B cell (primary cell): ENCODE results near the gene KRT84. TPM values are rescaled to one million over a fixed set of nuclear protein-coding genes. Genes with fewer than 3 reads are reported as not detected.
"Not testable (repeated sequence)": the region's sequence is repeated elsewhere in the genome, so short reads cannot be mapped to it uniquely, and the experiment has no call there.

ENCODE experiments used
- ATAC-seq: fragments of 200-7000 bp; cut with Tn5 transposase; one replicate; pipeline ENCODE4 v1.10.0; 2021; ENCODE audit warnings: low read depth, mild to moderate bottlenecking, moderate number of reproducible peaks, moderate library complexity
- CTCF ChIA-PET: fragments of 350-600 bp; sonication (Branson Sonifier 250); formaldehyde crosslinking; loops from one replicate; lab custom pipeline; 2021; ENCODE audit warnings: antibody characterized with exemption, inconsistent platforms; lab: Charles Lee
- POLR2A ChIA-PET: fragments of 350-600 bp; sonication (Branson Sonifier 250); formaldehyde crosslinking; loops from one replicate; lab custom pipeline; 2021; ENCODE audit warnings: antibody characterized with exemption; lab: Charles Lee
- DNase-seq: peaks from one replicate; pipeline ENCODE4 v3.0.0; 2013
- H2AFZ ChIP-seq: 2 replicates; pipeline ENCODE4 v1.6.1; 2012; ENCODE audit warnings: mild to moderate bottlenecking, low read depth, low read length; ENCODE audit not compliant: insufficient read depth, poor library complexity, severe bottlenecking
- H3K27ac ChIP-seq, 2 donors: 1 replicate in 1 of 2; 2 replicates in 1 of 2; pipeline ENCODE4 v1.5.1; 2012 to 2013; ENCODE audit warnings: low read length in 2 of 2, mild to moderate bottlenecking in 2 of 2, moderate library complexity in 1 of 2
- H3K27me3 ChIP-seq, 4 experiments: fragments of 200-600 bp in 1 of 4; sonication (generic) in 1 of 4; replicated peaks in 1 of 4; 1 replicate in 2 of 4; 2 replicates in 2 of 4; pipeline versions ENCODE4 v1.6.1 to v1.7.0; 2013 to 2016; ENCODE audit warnings: low read length in 3 of 4, mild to moderate bottlenecking in 2 of 4, mixed read lengths in 1 of 4, moderate library complexity in 1 of 4; ENCODE audit not compliant: insufficient read depth in 4 of 4, control insufficient read depth in 3 of 4; ENCODE audit errors: control extremely low read depth in 1 of 4
- H3K36me3 ChIP-seq, 2 experiments: replicated peaks in 1 of 2; 1 replicate in 1 of 2; 2 replicates in 1 of 2; pipeline versions ENCODE4 v1.6.1 to v1.7.1; 2013; ENCODE audit warnings: low read length in 1 of 2; ENCODE audit not compliant: insufficient read depth in 2 of 2, control insufficient read depth in 1 of 2; ENCODE audit errors: control extremely low read depth in 1 of 2, extremely low read depth in 1 of 2
- H3K4me1 ChIP-seq, 2 donors: fragments of 200-600 bp in 1 of 2; sonication (generic) in 1 of 2; 1 replicate in 1 of 2; 2 replicates in 1 of 2; pipeline versions ENCODE4 v1.5.1 to v1.6.1; 2013 to 2017; ENCODE audit warnings: low read length in 2 of 2; ENCODE audit not compliant: control insufficient read depth in 2 of 2, insufficient read depth in 2 of 2
- H3K4me2 ChIP-seq: replicated peaks from 2 replicates; pipeline ENCODE3; 2012; ENCODE audit warnings: mild to moderate bottlenecking, low read depth, low read length; ENCODE audit not compliant: poor library complexity, severe bottlenecking
- H3K4me3 ChIP-seq, 5 experiments: fragments of 200-600 bp in 1 of 5; sonication (generic) in 1 of 5; 1 replicate in 3 of 5; 2 replicates in 2 of 5; pipeline versions ENCODE4 v1.5.1 to v1.7.0; 2011 to 2016; ENCODE audit warnings: low read length in 4 of 5, mild to moderate bottlenecking in 4 of 5, low read depth in 2 of 5, control low read depth in 1 of 5, moderate library complexity in 1 of 5; ENCODE audit not compliant: insufficient read depth in 1 of 5; ENCODE audit errors: control extremely low read depth in 1 of 5, extremely low read depth in 1 of 5
- H3K79me2 ChIP-seq: fragments of 200-600 bp; sonication (generic); one replicate; pipeline ENCODE4 v1.6.0; 2016; ENCODE audit warnings: low read length; ENCODE audit not compliant: control insufficient read depth, insufficient read depth
- H3K9ac ChIP-seq: fragments of 200-600 bp; sonication (generic); 2 replicates; pipeline ENCODE4 v1.6.1; 2017; ENCODE audit warnings: mild to moderate bottlenecking, low read length, moderate library complexity
- H3K9me3 ChIP-seq, 3 donors: one replicate each; pipeline versions ENCODE4 v1.6.1 to v1.7.1; 2013; ENCODE audit warnings: low read length in 2 of 3; ENCODE audit not compliant: control insufficient read depth in 2 of 3, insufficient read depth in 1 of 3; ENCODE audit errors: control extremely low read depth in 1 of 3
- H4K20me1 ChIP-seq: 2 replicates; pipeline ENCODE4 v1.6.0; 2012; ENCODE audit warnings: mild to moderate bottlenecking, low read length; ENCODE audit not compliant: insufficient read depth, control insufficient read depth, poor library complexity, severe bottlenecking
- H3K27ac Mint-ChIP-seq: one replicate; pipeline ENCODE4 v1.8.0; 2021; ENCODE audit warnings: mixed read lengths
- H3K27me3 Mint-ChIP-seq: one replicate; pipeline ENCODE4 v1.8.0; 2021; ENCODE audit warnings: mixed read lengths
- H3K4me1 Mint-ChIP-seq: one replicate; pipeline ENCODE4 v1.8.0; 2021; ENCODE audit warnings: mixed read lengths
- H3K4me3 Mint-ChIP-seq: one replicate; pipeline ENCODE4 v1.8.0; 2021; ENCODE audit warnings: mixed read lengths
- H3K9me3 Mint-ChIP-seq: one replicate; pipeline ENCODE4 v1.8.0; 2022; ENCODE audit warnings: mixed read lengths; ENCODE audit not compliant: insufficient read depth
- EZH2 ChIP-seq: IDR thresholded peaks from 2 replicates; pipeline ENCODE4 v1.6.1; 2012; ENCODE audit warnings: borderline replicate concordance, low read depth, mild to moderate bottlenecking, moderate library complexity, low read length; ENCODE audit not compliant: insufficient read depth, poor library complexity, severe bottlenecking
- WGBS: methylation state at CpG from one replicate; pipeline ENCODE4 v1.1.5; 2013; ENCODE audit warnings: missing lambda C conversion rate; ENCODE audit not compliant: insufficient coverage; 5-methylcytosine and 5-hydroxymethylcytosine counted together
- intact Hi-C: fragments of 100-400 bp; cut with micrococcal nuclease; formaldehyde crosslinking; loops from one replicate; pipeline ENCODE4 v1.10.0; 2022
- polyA plus RNA-seq: library from polyadenylated mRNA; depleted of rRNA; stranded (reverse); fragments of >200 nt; gene quantifications from 2 replicates; pipeline ENCODE4 v1.2.3, GENCODE V29; 2012
- total RNA-seq, 2 donors: library from RNA; stranded (reverse); fragments of 120-200 nt in 1 of 2; gene quantifications; 1 replicate in 1 of 2; 2 replicates in 1 of 2; pipeline versions ENCODE4 v1.2.3 to v1.2.4, GENCODE V29; 2013 to 2022
- TF ChIP-seq, protein P1 (sequence below): fragments of 200-600 bp; IDR thresholded peaks from one replicate; pipeline ENCODE4 v1.8.0; 2022; ENCODE audit warnings: antibody characterized with exemption, mild to moderate bottlenecking

KRT84 gene
- total and polyA plus RNA-seq, 2 donors (not counting 1 experiment from before 2014, with no cell fraction given): not detected

DNA sequence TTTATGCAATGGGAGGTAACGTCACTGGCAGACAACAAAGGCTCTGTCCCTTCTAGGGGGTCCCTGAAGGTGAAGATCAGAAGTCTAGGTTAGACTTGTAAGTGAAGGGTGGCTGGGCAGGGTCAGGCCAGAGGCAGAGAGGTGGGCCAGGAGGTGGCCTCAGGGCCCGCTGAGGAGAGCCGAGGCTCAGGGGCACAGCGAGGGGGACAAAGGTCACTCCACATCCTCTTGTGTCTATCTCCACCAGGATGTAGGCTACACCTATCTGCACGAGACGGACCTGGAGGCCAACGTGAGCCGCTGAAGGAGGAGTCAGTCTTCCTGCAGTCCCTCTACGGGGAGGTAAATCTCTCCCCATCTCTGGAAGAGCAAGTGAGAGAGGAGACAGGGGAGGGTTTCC, 38.4 kb downstream of the KRT84 start:
- H3K27ac Mint-ChIP-seq: no peak overlapping the region
- 96% methylated on average over 5 of the region's 9 CpGs for WGBS

DNA sequence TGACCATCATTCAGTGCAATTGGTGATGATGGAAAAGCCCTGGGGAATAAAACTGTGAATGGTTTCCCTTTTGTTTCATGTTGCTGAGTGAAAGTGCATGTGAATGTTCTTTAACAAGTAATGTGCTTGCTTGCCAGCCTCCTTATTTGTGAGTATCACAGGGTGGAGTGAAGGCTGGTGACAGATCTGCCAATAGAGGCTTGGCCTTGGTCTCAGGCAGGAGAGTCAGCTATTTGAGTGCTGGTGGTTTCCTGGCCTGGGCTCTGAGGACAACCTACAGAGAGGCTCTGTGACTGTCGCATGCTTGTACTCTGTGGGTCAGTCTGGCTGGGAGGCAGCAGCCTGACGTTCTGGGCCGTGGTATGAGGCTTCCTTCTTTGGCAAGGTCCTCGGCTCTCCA, 38.9 kb downstream of the KRT84 start:
- no peak overlapping the region for H3K27ac ChIP-seq
- POLR2A ChIA-PET: no interaction called here
- H2AFZ ChIP-seq: no peak overlapping the region
- H3K4me3 ChIP-seq: no peak overlapping the region
- CTCF ChIA-PET: no interaction called here
- WGBS: 21% methylated on average over 3 of the region's 4 CpGs
- no peaks in the 10 kb centered on the region for H3K4me1 ChIP-seq
- no peaks in the 10 kb centered on the region for H4K20me1 ChIP-seq
- H3K4me1 Mint-ChIP-seq: no peaks in the 10 kb centered on the region
- no peak overlapping the region for H3K9ac ChIP-seq
- peaks cover 0 to 4% (median 0%) of the 10 kb centered on the region in 4 experiments for H3K27me3 ChIP-seq
- H3K4me3 Mint-ChIP-seq: no peak overlapping the region
- peaks cover 0 to 7% (median 0%) of the 10 kb centered on the region in 3 donors for H3K9me3 ChIP-seq
- peaks cover 14% of the 10 kb centered on the region for H3K27me3 Mint-ChIP-seq
- no peaks in the 10 kb centered on the region for H3K9me3 Mint-ChIP-seq
- intact Hi-C loops: no loop called here
- TF ChIP-seq, protein P1, sequence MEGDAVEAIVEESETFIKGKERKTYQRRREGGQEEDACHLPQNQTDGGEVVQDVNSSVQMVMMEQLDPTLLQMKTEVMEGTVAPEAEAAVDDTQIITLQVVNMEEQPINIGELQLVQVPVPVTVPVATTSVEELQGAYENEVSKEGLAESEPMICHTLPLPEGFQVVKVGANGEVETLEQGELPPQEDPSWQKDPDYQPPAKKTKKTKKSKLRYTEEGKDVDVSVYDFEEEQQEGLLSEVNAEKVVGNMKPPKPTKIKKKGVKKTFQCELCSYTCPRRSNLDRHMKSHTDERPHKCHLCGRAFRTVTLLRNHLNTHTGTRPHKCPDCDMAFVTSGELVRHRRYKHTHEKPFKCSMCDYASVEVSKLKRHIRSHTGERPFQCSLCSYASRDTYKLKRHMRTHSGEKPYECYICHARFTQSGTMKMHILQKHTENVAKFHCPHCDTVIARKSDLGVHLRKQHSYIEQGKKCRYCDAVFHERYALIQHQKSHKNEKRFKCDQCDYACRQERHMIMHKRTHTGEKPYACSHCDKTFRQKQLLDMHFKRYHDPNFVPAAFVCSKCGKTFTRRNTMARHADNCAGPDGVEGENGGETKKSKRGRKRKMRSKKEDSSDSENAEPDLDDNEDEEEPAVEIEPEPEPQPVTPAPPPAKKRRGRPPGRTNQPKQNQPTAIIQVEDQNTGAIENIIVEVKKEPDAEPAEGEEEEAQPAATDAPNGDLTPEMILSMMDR: no peak
- TF ChIP-seq EZH2: no peak
- no peaks in the 10 kb centered on the region for H3K79me2 ChIP-seq
- no peak overlapping the region for H3K27ac Mint-ChIP-seq
- H3K36me3 ChIP-seq: no peaks in the 10 kb centered on the region
- no peak overlapping the region for H3K4me2 ChIP-seq
- DNase-seq (no peak), ATAC-seq (no peak)

More for the DNA sequence above, 38.4 kb downstream of the KRT84 start:
- POLR2A ChIA-PET: no interaction called here
- Mint-ChIP-seq H3K4me1 (peaks cover 3% of the 10 kb centered on the region), H3K4me3 (no peak overlapping the region), H3K27me3 (peaks cover 14% of the 10 kb centered on the region), H3K9me3 (no peaks in the 10 kb centered on the region)
- Histone ChIP-seq H3K79me2 (no peaks in the 10 kb centered on the region), H4K20me1 (no peaks in the 10 kb centered on the region), H3K9ac (no peak overlapping the region), H3K27me3 (peaks cover 0 to 6% (median 0%) of the 10 kb centered on the region in 4 experiments), H2AFZ (no peak overlapping the region), H3K9me3 (peaks cover 0 to 7% (median 0%) of the 10 kb centered on the region in 3 donors), H3K36me3 (no peaks in the 10 kb centered on the region), H3K4me2 (no peak overlapping the region), H3K4me3 (no peak overlapping the region), H3K4me1 (no peaks in the 10 kb centered on the region), H3K27ac (no peak overlapping the region)
- CTCF ChIA-PET: no interaction called here
- TF ChIP-seq EZH2: no peak
- TF ChIP-seq, protein P1: no peak
- no peak for DNase-seq
- no peak for ATAC-seq
- intact Hi-C loops: no loop called here

DNA sequence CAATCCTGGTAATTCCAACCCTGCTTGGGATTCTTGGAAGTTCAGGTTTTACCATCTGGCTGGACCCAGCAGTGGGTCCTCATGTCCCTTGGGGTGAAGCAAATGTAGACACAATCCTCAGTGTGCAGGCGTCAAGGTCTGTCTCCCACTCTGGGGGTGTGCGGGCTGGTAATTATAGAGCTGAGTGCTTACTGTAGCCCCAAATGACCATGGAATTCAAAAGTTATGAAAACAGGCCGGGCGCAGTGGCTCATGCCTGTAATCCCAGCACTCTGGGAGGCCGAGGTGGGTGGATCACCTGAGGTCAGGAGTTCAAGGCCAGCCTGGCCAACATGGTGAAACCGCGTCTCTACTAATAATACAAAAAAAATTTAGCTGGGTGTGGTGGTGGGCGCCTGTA, 40.4 kb downstream of the KRT84 start:
- H3K9me3 Mint-ChIP-seq, H3K27me3 ChIP-seq, H3K27ac ChIP-seq, H2AFZ ChIP-seq, H3K4me1 Mint-ChIP-seq, DNase-seq, ATAC-seq, H3K4me2 ChIP-seq, H4K20me1 ChIP-seq, intact Hi-C loops, H3K4me3 ChIP-seq, H3K36me3 ChIP-seq, H3K4me3 Mint-ChIP-seq, POLR2A ChIA-PET, H3K27ac Mint-ChIP-seq, H3K4me1 ChIP-seq, H3K9me3 ChIP-seq, H3K9ac ChIP-seq, CTCF ChIA-PET, H3K79me2 ChIP-seq: not testable (repeated sequence)
- H3K27me3 Mint-ChIP-seq: peaks cover 11% of the 10 kb centered on the region
- WGBS: 100% methylated on average over 2 of the region's 8 CpGs
